ENCODE results near the gene GNPTG. TPM values are rescaled to one million over a fixed set of nuclear protein-coding genes. Genes with fewer than 3 reads are reported as not detected.
A peak's percentile ranks its signal among the peaks of the same experiment; 100 is the strongest.

GNPTG gene
- total and polyA plus RNA-seq, 9 of the 15 experiments (the other 6 are each of a cell fraction or from before 2014, with no cell fraction given), result 0.69 to 33.3 (median 13.6) TPM

GRCh38 chr16:1317479-1318267 is 34.1 kb upstream of the GNPTG start:
- peak; percentile 25; the same call in 1 of the 2 replicates for TF ChIP-seq POLR2AphosphoS5 (IDR thresholded peaks at IDR 0.05; ENCODE audit: control insufficient read depth, insufficient read depth, low read depth, low read length)
- TF ChIP-seq RBM25 (IDR thresholded peaks at IDR 0.05; ENCODE audit: low read depth, low read length, severe bottlenecking), result no peak
- peak; percentile 49 for TF ChIP-seq RBM22 (IDR thresholded peaks at IDR 0.05; ENCODE audit: low read depth, low read length, poor library complexity, severe bottlenecking)
- TF ChIP-seq MED1 (CRISPR knock-in tag; IDR thresholded peaks at IDR 0.05; ENCODE audit: borderline replicate concordance), result no peak
- 0 out of 2 replicates have a peak, but pooled peaks have one; percentile 39 for TF ChIP-seq MYNN (IDR thresholded peaks at IDR 0.05)
- no peak for TF ChIP-seq MYNN (CRISPR knock-in tag; IDR thresholded peaks at IDR 0.05)
- TF ChIP-seq ZNF280B (CRISPR knock-in tag; IDR thresholded peaks at IDR 0.05), result no peak
- TF ChIP-seq POLR2G (IDR thresholded peaks at IDR 0.05; ENCODE audit: low read depth, low read length), result peak; percentile 67
- TF ChIP-seq ZBTB33 (CRISPR knock-in tag; IDR thresholded peaks at IDR 0.05), result peak; percentile 51; the same call in 1 of the 2 replicates
- TF ChIP-seq SUPT5H (IDR thresholded peaks at IDR 0.05), result peak; percentile 33; the same call in 1 of the 2 replicates
- peak; percentile 45; the same call in 1 of the 2 replicates for TF ChIP-seq POLR2A (conservative IDR thresholded peaks at IDR 0.05)
- Histone ChIP-seq H2AFZ (ENCODE audit: low read depth, low read length) (no peak overlapping the region), H3K79me2 (ENCODE audit: control insufficient read depth, insufficient read depth, low read length) (peaks cover 35% of the 10 kb centered on the region), H3K4me3 (no peak overlapping the region), H3K27ac (ENCODE audit: extremely low read depth, low read depth, low read length) (no peak overlapping the region), H3K4me2 (ENCODE audit: insufficient read depth, low read length) (no peak overlapping the region), H3K27me3 (ENCODE audit: control insufficient read depth in 2 of 2, insufficient read depth in 2 of 2, low read length in 2 of 2) (no peaks in the 10 kb centered on the region), H3K9ac (ENCODE audit: insufficient read depth in 1 of 2, low read depth in 2 of 2, low read length in 2 of 2) (peak overlapping the region in 1 of 2 experiments; percentile 64; a peak in 2 of 4 replicates), H3K36me3 (ENCODE audit: control insufficient read depth, insufficient read depth, low read length) (peaks cover 95% of the 10 kb centered on the region), H3K9me3 (replicated peaks; ENCODE audit: control insufficient read depth, insufficient read depth, low read depth, low read length) (no peaks in the 10 kb centered on the region), H4K20me1 (replicated peaks; ENCODE audit: control insufficient read depth, insufficient read depth, low read length) (peaks cover 22% of the 10 kb centered on the region), H3K4me1 (replicated peaks in 1 of 2; ENCODE audit: control insufficient read depth in 2 of 2, insufficient read depth in 2 of 2, low read length in 2 of 2) (peaks cover 0 to 20% of the 10 kb centered on the region in 2 experiments; a peak in 1 of 5 replicates), H3K9me1 (ENCODE audit: control insufficient read depth, insufficient read depth, low read length) (peaks cover 6% of the 10 kb centered on the region)
- WGBS (ENCODE audit: insufficient coverage, low coverage, missing lambda C conversion rate), result 96% methylated on average over 30 of the region's 32 CpGs
- BruUV-seq (replicated peaks), result no TSS peak
- no peak for DNase-seq (ENCODE audit: extremely low read depth in 1 of 4, low spot score in 3 of 4)
- CTCF ChIA-PET (ENCODE audit: low intra/inter-chr PET ratio), result no interaction called here
- POLR2A ChIA-PET, result interaction anchor here (1.2 to 1.9 kb wide), 2 partner anchors 9 to 13 kb away, joined by 4 to 5 read pairs; partner anchors contain the start of gene UBE2I
- intact Hi-C loops (cut with micrococcal nuclease) (no loop called here), in situ Hi-C loops (cut with MboI) (no loop called here)
- no peak for FAIRE-seq
- ATAC-seq, result no peak
